Skeletal muscle tissue (tissue), 4 donors: Measurements from ENCODE around the gene NELL1. TPM values are rescaled to one million over a fixed set of nuclear protein-coding genes. Genes with fewer than 3 reads are reported as not detected.

Experiments
- H3K27ac ChIP-seq: one replicate; pipeline ENCODE4 v1.7.0; 2013; ENCODE audit warnings: mild to moderate bottlenecking, low read depth, low read length, inconsistent platforms
- H3K27me3 ChIP-seq, 3 donors: one replicate each; pipeline ENCODE4 v1.7.0; 2013; ENCODE audit warnings: low read length in 3 of 3; ENCODE audit not compliant: control insufficient read depth in 3 of 3, insufficient read depth in 3 of 3
- H3K36me3 ChIP-seq, 3 donors: one replicate each; pipeline ENCODE4 v1.7.0; 2013; ENCODE audit warnings: low read length in 3 of 3; ENCODE audit not compliant: control insufficient read depth in 3 of 3, insufficient read depth in 3 of 3
- H3K4me1 ChIP-seq, 3 donors: one replicate each; pipeline ENCODE4 v1.7.0; 2013; ENCODE audit warnings: low read length in 3 of 3, mild to moderate bottlenecking in 3 of 3; ENCODE audit not compliant: control insufficient read depth in 3 of 3, insufficient read depth in 3 of 3
- H3K4me3 ChIP-seq, 3 donors: one replicate each; pipeline ENCODE4 v1.7.0; 2013; ENCODE audit warnings: low read length in 3 of 3
- H3K9ac ChIP-seq, 3 donors: one replicate each; pipeline ENCODE4 v1.7.0; 2013; ENCODE audit warnings: low read length in 3 of 3, mild to moderate bottlenecking in 3 of 3, moderate library complexity in 2 of 3, low read depth in 1 of 3
- H3K9me3 ChIP-seq, 3 donors: one replicate each; pipeline ENCODE4 v1.7.0; 2013; ENCODE audit warnings: low read length in 3 of 3; ENCODE audit not compliant: control insufficient read depth in 3 of 3
- total RNA-seq: library from RNA; depleted of rRNA; stranded (reverse); fragments of >200 nt; gene quantifications from one replicate; pipeline ENCODE4 v1.2.3, GENCODE V29; 2014
- donor health status: Osteomylitis.

Gene NELL1
- total RNA-seq, 1 donor from 2014 or later, result 3.7 TPM

DNA sequence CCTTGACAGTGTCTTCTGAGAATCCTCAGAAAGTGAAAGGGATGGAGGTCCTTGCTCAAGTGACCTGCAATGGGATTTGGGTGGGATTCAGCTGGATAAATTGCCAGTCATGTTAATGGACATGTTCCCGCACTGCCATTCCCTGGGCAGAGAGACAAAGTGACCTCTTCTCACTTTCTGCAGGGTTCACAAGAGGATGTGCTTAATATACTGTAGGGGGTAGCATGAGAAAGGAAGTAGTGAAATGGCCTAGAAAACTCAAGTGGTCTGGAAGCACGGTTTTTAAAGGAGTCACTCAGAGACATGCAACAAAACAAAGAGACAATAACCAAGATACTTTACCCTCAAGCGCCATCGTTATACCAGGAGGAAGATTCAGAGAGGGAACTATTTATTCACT is 70.2 kb downstream of the NELL1 start:
- no peaks in the 10 kb centered on the region for H3K4me1 ChIP-seq
- H3K9me3 ChIP-seq, result no peaks in the 10 kb centered on the region
- no peak overlapping the region for H3K27ac ChIP-seq
- no peaks in the 10 kb centered on the region for H3K27me3 ChIP-seq
- H3K9ac ChIP-seq, result no peak overlapping the region
- no peak overlapping the region for H3K4me3 ChIP-seq
- H3K36me3 ChIP-seq, result no peaks in the 10 kb centered on the region

DNA sequence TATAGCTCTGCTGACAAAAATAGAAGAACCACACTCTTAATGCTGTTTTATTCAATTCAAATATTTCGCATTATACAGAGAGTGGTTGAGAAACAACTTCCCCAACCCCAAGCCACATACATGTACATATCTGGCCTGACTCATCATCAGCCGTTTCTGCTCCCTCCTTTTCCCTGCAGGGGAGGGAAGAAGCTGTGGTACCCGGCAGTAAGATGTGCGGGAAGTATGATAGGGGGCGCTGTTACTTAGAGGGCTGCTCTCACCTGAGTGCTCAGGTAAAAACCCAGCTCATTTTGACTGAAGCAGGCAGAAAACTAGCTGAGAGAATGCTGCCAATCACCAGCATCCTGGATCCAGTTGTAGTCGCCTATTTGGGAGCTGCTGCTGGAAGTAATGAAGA is 85.5 kb downstream of the NELL1 start:
- Histone ChIP-seq H3K9ac (no peak overlapping the region), H3K4me1 (no peaks in the 10 kb centered on the region), H3K27me3 (no peaks in the 10 kb centered on the region), H3K4me3 (no peak overlapping the region), H3K9me3 (no peaks in the 10 kb centered on the region), H3K27ac (no peak overlapping the region), H3K36me3 (no peaks in the 10 kb centered on the region)

GRCh38 chr11:20759541-20759940 is 90.2 kb downstream of the NELL1 start:
- Histone ChIP-seq H3K4me1 (no peaks in the 10 kb centered on the region), H3K4me3 (no peak overlapping the region), H3K9me3 (no peaks in the 10 kb centered on the region), H3K9ac (no peak overlapping the region), H3K27ac (no peak overlapping the region), H3K36me3 (no peaks in the 10 kb centered on the region), H3K27me3 (no peaks in the 10 kb centered on the region)

DNA sequence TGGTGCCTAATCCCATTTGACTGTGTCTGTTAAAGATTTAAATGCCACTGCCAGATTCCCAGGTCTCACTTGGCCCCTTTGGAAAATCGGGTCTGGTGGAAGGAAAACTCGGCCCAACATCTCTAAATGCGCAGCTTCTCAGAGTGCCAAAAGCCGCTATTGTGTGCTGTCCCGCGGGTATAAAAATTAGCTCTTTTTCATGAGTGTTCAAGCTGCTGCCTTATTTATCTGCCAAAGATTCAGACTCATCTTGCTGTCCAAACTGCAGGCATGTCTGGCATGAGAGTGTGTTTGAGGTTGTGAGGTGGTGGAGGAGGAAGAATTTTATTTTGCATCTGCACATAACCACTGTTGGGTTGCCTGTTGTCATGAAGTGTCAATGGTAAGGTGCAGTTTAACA is 91.4 kb downstream of the NELL1 start:
- no peak overlapping the region for H3K27ac ChIP-seq
- H3K27me3 ChIP-seq, result no peaks in the 10 kb centered on the region
- no peaks in the 10 kb centered on the region for H3K9me3 ChIP-seq
- no peaks in the 10 kb centered on the region for H3K36me3 ChIP-seq
- H3K4me3 ChIP-seq, result no peak overlapping the region
- H3K4me1 ChIP-seq, result no peaks in the 10 kb centered on the region
- no peak overlapping the region for H3K9ac ChIP-seq

DNA sequence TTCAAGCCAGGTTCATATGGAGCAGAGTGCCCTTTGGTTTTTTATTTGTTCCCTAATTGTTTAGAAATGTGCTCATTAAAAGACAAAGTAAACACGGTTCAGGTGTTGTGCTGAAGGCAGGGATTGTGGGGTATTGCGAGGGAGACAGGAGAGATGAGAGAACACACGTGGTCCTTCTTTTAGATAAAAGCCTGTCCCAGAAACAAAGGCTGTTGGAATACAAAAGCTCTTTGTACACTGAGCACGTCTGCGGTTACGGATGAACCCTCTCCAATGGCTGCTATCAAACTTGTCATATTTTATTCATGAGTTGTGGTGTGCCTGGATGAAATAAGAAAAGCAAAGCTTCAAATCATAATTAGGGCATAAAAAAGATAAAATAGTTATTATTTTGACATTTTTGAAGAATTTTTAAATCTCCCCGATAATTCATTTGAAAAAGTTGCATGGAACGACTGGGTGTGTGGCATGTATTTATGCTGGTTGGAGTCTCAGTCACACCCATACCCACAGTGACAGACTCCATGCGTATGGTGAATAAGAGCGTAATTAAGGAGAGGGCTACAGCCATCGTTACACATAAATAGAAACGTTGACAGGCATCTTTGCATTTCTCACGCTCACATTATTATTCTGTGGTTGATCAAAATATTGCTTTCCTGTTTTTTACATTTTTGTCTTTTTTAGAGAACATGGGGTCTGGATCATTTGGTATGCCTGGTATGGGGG is 92.9 kb downstream of the NELL1 start:
- no peak overlapping the region for H3K27ac ChIP-seq
- no peak overlapping the region for H3K4me3 ChIP-seq
- no peaks in the 10 kb centered on the region for H3K4me1 ChIP-seq
- no peaks in the 10 kb centered on the region for H3K9me3 ChIP-seq
- H3K36me3 ChIP-seq, result no peaks in the 10 kb centered on the region
- no peaks in the 10 kb centered on the region for H3K27me3 ChIP-seq
- no peak overlapping the region for H3K9ac ChIP-seq

DNA sequence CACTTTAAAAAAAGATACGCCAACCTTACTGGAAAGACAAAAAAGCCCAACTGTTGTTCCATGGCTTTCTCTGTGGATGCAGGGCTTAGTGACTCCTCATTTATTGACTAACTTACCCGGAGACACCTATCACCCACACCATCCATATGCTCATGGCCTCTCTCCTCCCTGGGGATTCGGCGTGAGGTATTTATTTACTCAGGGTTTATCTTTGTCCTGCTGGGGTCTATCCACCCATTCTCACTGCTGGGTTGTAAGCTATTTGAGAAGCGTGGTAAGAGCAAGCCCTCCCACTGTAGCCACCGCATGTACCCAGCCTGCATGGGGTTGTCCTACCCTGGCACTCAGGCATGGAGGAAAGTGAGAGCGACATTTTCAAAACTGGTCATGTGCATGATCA is 93.6 kb downstream of the NELL1 start:
- no peaks in the 10 kb centered on the region for H3K27me3 ChIP-seq
- no peak overlapping the region for H3K4me3 ChIP-seq
- no peaks in the 10 kb centered on the region for H3K9me3 ChIP-seq
- no peaks in the 10 kb centered on the region for H3K36me3 ChIP-seq
- H3K4me1 ChIP-seq, result no peaks in the 10 kb centered on the region
- H3K9ac ChIP-seq, result no peak overlapping the region
- no peak overlapping the region for H3K27ac ChIP-seq

DNA sequence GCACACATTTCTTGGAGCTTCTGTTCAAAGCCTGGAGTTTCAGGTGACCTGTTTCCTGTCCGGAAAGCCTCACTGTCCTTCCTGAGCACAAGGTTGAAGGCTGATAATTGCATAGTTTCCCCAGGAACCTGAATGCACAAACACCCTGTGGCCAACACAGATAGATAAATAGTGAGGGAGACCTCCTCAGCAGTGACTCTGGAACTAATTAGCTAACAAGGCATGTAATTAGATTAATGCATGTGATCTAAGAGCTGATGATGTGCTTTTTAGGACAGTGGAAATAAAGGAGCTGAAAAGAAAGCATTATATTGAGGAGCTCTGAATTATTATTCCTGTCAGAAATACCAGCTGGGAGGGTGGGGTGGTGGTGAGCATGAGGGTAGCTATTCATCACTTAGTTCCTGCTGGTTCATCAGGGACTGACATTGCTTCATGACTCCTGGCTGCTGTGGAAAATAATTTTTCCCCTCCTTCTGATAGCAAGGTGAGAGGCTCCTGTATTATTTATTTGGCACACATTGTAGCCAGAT is 101.1 kb downstream of the NELL1 start:
- Histone ChIP-seq H3K9me3 (no peaks in the 10 kb centered on the region), H3K27ac (no peak overlapping the region), H3K36me3 (no peaks in the 10 kb centered on the region), H3K27me3 (no peaks in the 10 kb centered on the region), H3K4me3 (no peak overlapping the region), H3K4me1 (no peaks in the 10 kb centered on the region), H3K9ac (no peak overlapping the region)

DNA sequence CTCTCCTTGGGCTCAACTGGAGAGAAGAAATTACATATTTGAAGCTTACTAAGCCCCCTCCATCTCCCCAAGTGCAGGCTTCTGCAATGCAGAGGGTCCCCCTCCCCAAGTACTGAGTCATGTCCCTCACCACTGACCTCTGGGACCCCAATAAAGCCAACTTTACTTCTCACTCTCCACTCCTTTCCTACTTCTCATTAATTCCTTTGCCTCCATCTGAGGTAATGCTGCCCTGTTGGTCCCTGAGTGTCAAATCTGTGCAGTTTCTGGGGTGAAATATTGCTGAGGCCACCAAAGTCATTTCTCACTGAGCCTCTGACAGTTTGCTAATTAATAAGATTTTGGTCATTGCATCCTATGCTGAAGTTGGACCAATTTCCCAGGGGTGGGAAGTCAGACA is 101.6 kb downstream of the NELL1 start:
- no peaks in the 10 kb centered on the region for H3K27me3 ChIP-seq
- H3K9ac ChIP-seq, result no peak overlapping the region
- no peak overlapping the region for H3K27ac ChIP-seq
- H3K4me3 ChIP-seq, result no peak overlapping the region
- H3K4me1 ChIP-seq, result no peaks in the 10 kb centered on the region
- no peaks in the 10 kb centered on the region for H3K9me3 ChIP-seq
- H3K36me3 ChIP-seq, result no peaks in the 10 kb centered on the region

DNA sequence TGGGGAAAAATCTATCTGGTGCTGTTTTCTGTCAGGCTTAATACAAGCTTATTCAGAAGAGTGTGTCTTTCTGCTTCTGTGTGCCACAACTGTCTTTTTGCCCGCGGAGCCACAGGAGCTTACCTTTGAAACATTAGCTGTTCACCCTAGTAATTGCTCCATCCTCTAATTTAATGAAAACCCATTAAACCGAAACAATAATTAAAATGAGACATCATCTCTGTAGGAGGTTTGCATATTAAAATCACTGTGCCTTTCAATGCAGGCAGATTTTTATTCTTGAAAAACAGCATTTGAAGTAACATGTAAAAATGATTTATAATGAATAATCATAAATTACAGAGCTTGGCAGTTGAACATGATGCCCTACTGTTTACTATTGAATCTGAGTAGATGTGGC is 102.3 kb downstream of the NELL1 start:
- Histone ChIP-seq H3K27me3 (no peaks in the 10 kb centered on the region), H3K27ac (no peak overlapping the region), H3K36me3 (no peaks in the 10 kb centered on the region), H3K4me1 (no peaks in the 10 kb centered on the region), H3K4me3 (no peak overlapping the region), H3K9ac (no peak overlapping the region), H3K9me3 (no peaks in the 10 kb centered on the region)

DNA sequence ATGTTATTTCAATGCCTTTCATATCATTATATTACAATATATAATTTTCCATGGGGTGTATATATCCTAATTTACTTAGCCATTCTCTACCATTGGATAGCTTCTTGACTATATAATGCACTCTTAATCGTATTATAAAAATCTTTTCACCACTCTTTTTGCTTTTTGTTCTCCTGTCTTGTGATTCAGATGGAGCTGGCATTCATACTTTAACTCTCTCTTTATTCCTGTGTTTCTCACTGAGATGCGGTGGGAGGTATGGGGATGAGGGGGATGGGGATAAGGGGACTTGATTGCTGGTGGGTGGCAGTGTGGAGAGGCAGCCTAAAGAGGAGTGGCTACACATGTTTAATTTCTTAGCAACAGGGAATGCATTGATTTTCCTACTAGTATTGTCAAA is 105.9 kb downstream of the NELL1 start:
- Histone ChIP-seq H3K27ac (no peak overlapping the region), H3K4me1 (no peaks in the 10 kb centered on the region), H3K4me3 (no peak overlapping the region), H3K27me3 (no peaks in the 10 kb centered on the region), H3K9me3 (no peaks in the 10 kb centered on the region), H3K9ac (no peak overlapping the region), H3K36me3 (no peaks in the 10 kb centered on the region)
